Sigmoid colon (tissue), 3 donors: ENCODE data around the gene SRP9.

Source experiments
- POLR2A ChIP-seq, 2 donors: fragments of 450-650 bp; IDR thresholded peaks; one replicate each; pipeline ENCODE4 v1.6.1; 2016; ENCODE audit warnings: antibody characterized with exemption in 2 of 2, mild to moderate bottlenecking in 2 of 2, moderate library complexity in 2 of 2
- TF ChIP-seq, protein P1 (sequence below), 4 experiments: fragments of 450-650 bp in 3 of 4; fragments of 200-600 bp in 1 of 4; IDR thresholded peaks; one replicate each; pipeline ENCODE4 v1.5.1; 2016 to 2019; ENCODE audit warnings: antibody characterized with exemption in 4 of 4, mild to moderate bottlenecking in 3 of 4, moderate library complexity in 2 of 4

DNA sequence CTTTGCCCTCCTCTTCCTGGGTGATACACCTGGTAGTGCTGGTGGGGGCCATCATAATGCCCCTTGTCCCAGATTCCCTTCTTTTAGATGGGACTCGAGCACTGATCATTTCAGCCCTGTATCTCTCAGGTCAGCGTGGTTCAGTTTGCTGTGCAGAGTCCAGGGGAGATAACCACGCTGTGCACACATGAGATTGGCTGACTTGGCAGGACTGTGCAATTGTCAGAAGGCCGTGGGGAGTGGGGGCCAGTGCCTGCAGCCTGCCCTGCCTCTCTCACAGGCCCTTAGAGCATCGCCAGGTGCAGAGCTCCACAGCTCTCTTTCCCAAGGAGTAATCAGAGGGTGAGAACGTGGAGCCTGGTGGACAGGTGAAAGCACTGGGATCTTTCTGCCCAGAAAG, 47.5 kb downstream of the SRP9 start:
- no peak for TF ChIP-seq POLR2A (IDR thresholded peaks at IDR 0.05)
- TF ChIP-seq, protein P1, sequence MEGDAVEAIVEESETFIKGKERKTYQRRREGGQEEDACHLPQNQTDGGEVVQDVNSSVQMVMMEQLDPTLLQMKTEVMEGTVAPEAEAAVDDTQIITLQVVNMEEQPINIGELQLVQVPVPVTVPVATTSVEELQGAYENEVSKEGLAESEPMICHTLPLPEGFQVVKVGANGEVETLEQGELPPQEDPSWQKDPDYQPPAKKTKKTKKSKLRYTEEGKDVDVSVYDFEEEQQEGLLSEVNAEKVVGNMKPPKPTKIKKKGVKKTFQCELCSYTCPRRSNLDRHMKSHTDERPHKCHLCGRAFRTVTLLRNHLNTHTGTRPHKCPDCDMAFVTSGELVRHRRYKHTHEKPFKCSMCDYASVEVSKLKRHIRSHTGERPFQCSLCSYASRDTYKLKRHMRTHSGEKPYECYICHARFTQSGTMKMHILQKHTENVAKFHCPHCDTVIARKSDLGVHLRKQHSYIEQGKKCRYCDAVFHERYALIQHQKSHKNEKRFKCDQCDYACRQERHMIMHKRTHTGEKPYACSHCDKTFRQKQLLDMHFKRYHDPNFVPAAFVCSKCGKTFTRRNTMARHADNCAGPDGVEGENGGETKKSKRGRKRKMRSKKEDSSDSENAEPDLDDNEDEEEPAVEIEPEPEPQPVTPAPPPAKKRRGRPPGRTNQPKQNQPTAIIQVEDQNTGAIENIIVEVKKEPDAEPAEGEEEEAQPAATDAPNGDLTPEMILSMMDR (IDR thresholded peaks at IDR 0.05) = no peak
